Activated T-cell treated with anti-CD3 and anti-CD28 coated beads, Interleukin-2, amount 50 U/mL, for 1 hour (primary cell): ENCODE measurements around the gene RALGAPA1.
"Not testable (repeated sequence)": the region's sequence is repeated elsewhere in the genome, so short reads cannot be mapped to it uniquely, and the experiment has no call there.

Experiments
- DNase-seq: peaks from one replicate; pipeline ENCODE4 v3.0.0-alpha.2; 2020

The RALGAPA1 gene

GRCh38 chr14:35696575-35696974, 112.5 kb downstream of the RALGAPA1 start:
- DNase-seq: no peak

GRCh38 chr14:35696119-35696518, 113.0 kb downstream of the RALGAPA1 start:
- DNase-seq: no peak

GRCh38 chr14:35695647-35696046, 113.4 kb downstream of the RALGAPA1 start:
- DNase-seq: no peak

- DNase-seq: no peak
Observed at GRCh38 chr14:35695072-35695471, 114.0 kb downstream of the RALGAPA1 start.

- DNase-seq: no peak
Observed at GRCh38 chr14:35689000-35689460, 120.1 kb downstream of the RALGAPA1 start.

GRCh38 chr14:35688126-35688826, 120.8 kb downstream of the RALGAPA1 start:
- no peak for DNase-seq

GRCh38 chr14:35687335-35687939, 121.7 kb downstream of the RALGAPA1 start:
- no peak for DNase-seq

GRCh38 chr14:35683688-35684087, 125.4 kb downstream of the RALGAPA1 start:
- not testable (repeated sequence) for DNase-seq

GRCh38 chr14:35682802-35683201, 126.3 kb downstream of the RALGAPA1 start:
- DNase-seq: no peak

GRCh38 chr14:35678403-35679028, 130.6 kb downstream of the RALGAPA1 start:
- DNase-seq: no peak

- DNase-seq: no peak
Observed at GRCh38 chr14:35669782-35670181, 139.3 kb downstream of the RALGAPA1 start.

- no peak for DNase-seq
Observed at GRCh38 chr14:35666429-35667043, 142.6 kb downstream of the RALGAPA1 start.

- DNase-seq: no peak
Observed at GRCh38 chr14:35661875-35662274, 147.2 kb downstream of the RALGAPA1 start.

- DNase-seq: no peak
Observed at GRCh38 chr14:35653045-35653444, 156.1 kb downstream of the RALGAPA1 start.

GRCh38 chr14:35643513-35643912, 165.6 kb downstream of the RALGAPA1 start:
- DNase-seq: no peak

GRCh38 chr14:35637851-35638250, 171.2 kb downstream of the RALGAPA1 start:
- DNase-seq: no peak

GRCh38 chr14:35637269-35637668, 171.8 kb downstream of the RALGAPA1 start:
- no peak for DNase-seq

GRCh38 chr14:35632676-35633075, 176.4 kb downstream of the RALGAPA1 start:
- DNase-seq: no peak

GRCh38 chr14:35632271-35632670, 176.8 kb downstream of the RALGAPA1 start:
- DNase-seq: no peak

GRCh38 chr14:35631071-35631805, 177.9 kb downstream of the RALGAPA1 start:
- no peak for DNase-seq

- no peak for DNase-seq
Observed at GRCh38 chr14:35628989-35629388, 180.1 kb downstream of the RALGAPA1 start.

GRCh38 chr14:35626947-35627346, 182.1 kb downstream of the RALGAPA1 start:
- not testable (repeated sequence) for DNase-seq

GRCh38 chr14:35621996-35622395, 187.1 kb downstream of the RALGAPA1 start:
- not testable (repeated sequence) for DNase-seq
